IMR-90 (cell line): ENCODE results near the gene MYL2. TPM values are rescaled to one million over a fixed set of nuclear protein-coding genes. Genes with fewer than 3 reads are reported as not detected.

Experiments used
- ATAC-seq: fragments of 200-7000 bp; cut with Tn5 transposase; 2 replicates; pipeline ENCODE4 v1.9.1; 2020; ENCODE audit warnings: low read depth, mild to moderate bottlenecking, moderate library complexity
- BruUV-seq: library from RNA; stranded (reverse); fragments of 400-500 nt; replicated peaks from 2 replicates; lab custom pipeline; 2021; lab: Mats Ljungman, UMichigan
- CTCF ChIA-PET: fragments of 300-600 bp; formaldehyde crosslinking; extraction: SDS; loops from one replicate; lab custom pipeline; 2021; ENCODE audit warnings: antibody characterized with exemption; lab: Yijun Ruan, JAX
- POLR2A ChIA-PET: fragments of 300-600 bp; sonication (Branson Sonifier 250); formaldehyde crosslinking; loops from one replicate; lab custom pipeline; 2022; ENCODE audit warnings: antibody characterized with exemption; ENCODE audit not compliant: unreplicated experiment; lab: Charles Lee
- DNase-seq: peaks from one replicate; pipeline ENCODE4 v3.0.0; 2013
- H2AFZ ChIP-seq: replicated peaks from 2 replicates; pipeline ENCODE3; 2013; ENCODE audit warnings: low read length, mild to moderate bottlenecking; ENCODE audit not compliant: poor library complexity
- H2AK5ac ChIP-seq: 2 replicates; pipeline ENCODE4 v1.6.1; 2013; ENCODE audit warnings: low read depth, low read length, inconsistent platforms
- H2AK9ac ChIP-seq: replicated peaks from 2 replicates; pipeline ENCODE3; 2013; ENCODE audit warnings: mild to moderate bottlenecking, low read depth, low read length, moderate library complexity; ENCODE audit not compliant: poor library complexity
- H2BK120ac ChIP-seq: 2 replicates; pipeline ENCODE4 v1.6.1; 2013; ENCODE audit warnings: low read depth, low read length, inconsistent platforms
- H2BK15ac ChIP-seq: 3 replicates; pipeline ENCODE4 v1.6.1; 2013; ENCODE audit warnings: low read depth, low read length, inconsistent platforms
- H2BK20ac ChIP-seq: 2 replicates; pipeline ENCODE4 v1.6.1; 2013; ENCODE audit warnings: low read depth, mild to moderate bottlenecking, inconsistent platforms, low read length, moderate library complexity
- H2BK5ac ChIP-seq: 2 replicates; pipeline ENCODE4 v1.6.1; 2013; ENCODE audit warnings: mild to moderate bottlenecking, low read depth, low read length, inconsistent platforms; ENCODE audit not compliant: poor library complexity, severe bottlenecking
- H3K14ac ChIP-seq: replicated peaks from 2 replicates; pipeline ENCODE4 v1.6.1; 2013; ENCODE audit warnings: low read depth, low read length, inconsistent platforms
- H3K18ac ChIP-seq: 2 replicates; pipeline ENCODE4 v1.6.1; 2013; ENCODE audit warnings: low read depth, low read length, control low read depth
- H3K23ac ChIP-seq: 2 replicates; pipeline ENCODE4 v1.6.1; 2013; ENCODE audit warnings: low read depth, low read length, inconsistent platforms
- H3K27ac ChIP-seq: 2 replicates; pipeline ENCODE4 v1.5.1; 2013; ENCODE audit warnings: mild to moderate bottlenecking, control low read depth, low read length; ENCODE audit not compliant: insufficient read depth
- H3K27me3 ChIP-seq: 2 replicates; pipeline ENCODE4 v1.6.1; 2013; ENCODE audit warnings: low read length; ENCODE audit not compliant: control insufficient read depth, insufficient read depth
- H3K36me3 ChIP-seq: 2 replicates; pipeline ENCODE4 v1.6.1; 2013; ENCODE audit warnings: low read length, mixed read lengths; ENCODE audit not compliant: control insufficient read depth, insufficient read depth
- H3K4ac ChIP-seq: 2 replicates; pipeline ENCODE4 v1.6.1; 2013; ENCODE audit warnings: low read depth, low read length, inconsistent platforms
- H3K4me1 ChIP-seq: 2 replicates; pipeline ENCODE4 v1.6.1; 2013; ENCODE audit warnings: low read length, mixed read lengths; ENCODE audit not compliant: control insufficient read depth, insufficient read depth
- H3K4me2 ChIP-seq: 2 replicates; pipeline ENCODE4 v1.6.1; 2013; ENCODE audit warnings: low read depth, mild to moderate bottlenecking, control low read depth, low read length, moderate library complexity
- H3K4me3 ChIP-seq: 2 replicates; pipeline ENCODE4 v1.5.1; 2013; ENCODE audit warnings: low read depth, mild to moderate bottlenecking, control low read depth, low read length, moderate library complexity; ENCODE audit not compliant: insufficient read depth
- H3K56ac ChIP-seq: 2 replicates; pipeline ENCODE4 v1.6.1; 2013; ENCODE audit warnings: low read length, inconsistent platforms; ENCODE audit not compliant: insufficient read depth; ENCODE audit errors: extremely low read depth
- H3K79me1 ChIP-seq, 2 experiments: 2 replicates each; pipeline ENCODE4 v1.6.1; 2013; ENCODE audit warnings: low read length in 2 of 2, inconsistent platforms in 1 of 2, low read depth in 1 of 2
- H3K9ac ChIP-seq: 2 replicates; pipeline ENCODE4 v1.6.1; 2013; ENCODE audit warnings: low read depth, low read length, control low read depth
- H3K9me1 ChIP-seq: 2 replicates; pipeline ENCODE4 v1.6.1; 2013; ENCODE audit warnings: low read length, inconsistent platforms; ENCODE audit not compliant: insufficient read depth
- H3K9me3 ChIP-seq: 2 replicates; pipeline ENCODE4 v1.6.1; 2013; ENCODE audit warnings: low read length; ENCODE audit not compliant: control insufficient read depth, insufficient read depth
- H4K20me1 ChIP-seq: 2 replicates; pipeline ENCODE4 v1.6.1; 2013; ENCODE audit warnings: low read length, inconsistent platforms; ENCODE audit not compliant: insufficient read depth
- H4K5ac ChIP-seq: 2 replicates; pipeline ENCODE4 v1.6.1; 2013; ENCODE audit warnings: mild to moderate bottlenecking, low read depth, low read length, control low read depth
- H4K8ac ChIP-seq, 2 experiments: 2 replicates each; pipeline ENCODE4 v1.6.1; 2013; ENCODE audit warnings: low read depth in 2 of 2, low read length in 2 of 2, control low read depth in 1 of 2, inconsistent platforms in 1 of 2
- H4K91ac ChIP-seq: 2 replicates; pipeline ENCODE4 v1.6.1; 2013; ENCODE audit warnings: low read depth, low read length, inconsistent platforms; ENCODE audit not compliant: insufficient read depth
- BHLHE40 ChIP-seq: fragments of 150-350 bp; IDR thresholded peaks from 2 replicates; pipeline ENCODE4 v1.6.1; 2016; ENCODE audit warnings: mild to moderate bottlenecking, low read depth, low read length
- CEBPB ChIP-seq: IDR thresholded peaks from 2 replicates; pipeline ENCODE4 v1.6.1; 2012; ENCODE audit warnings: low read depth, low read length, improper control_type of control experiment
- ELK1 ChIP-seq: fragments of 150-350 bp; IDR thresholded peaks from 2 replicates; pipeline ENCODE4 v1.6.1; 2016; ENCODE audit warnings: low read depth, mild to moderate bottlenecking, low read length, moderate library complexity, borderline replicate concordance
- FOS ChIP-seq: fragments of 150-350 bp; IDR thresholded peaks from 2 replicates; pipeline ENCODE4 v1.6.1; 2016; ENCODE audit warnings: low read depth, low read length
- MAFK ChIP-seq: IDR thresholded peaks from 2 replicates; pipeline ENCODE4 v1.6.1; 2012; ENCODE audit warnings: low read depth, low read length, improper control_type of control experiment
- MAZ ChIP-seq: IDR thresholded peaks from 2 replicates; pipeline ENCODE4 v1.6.1; 2012; ENCODE audit warnings: low read depth, mild to moderate bottlenecking, low read length, improper control_type of control experiment, moderate library complexity, borderline replicate concordance
- MXI1 ChIP-seq: IDR thresholded peaks from 2 replicates; pipeline ENCODE4 v1.6.1; 2012; ENCODE audit warnings: low read depth, mild to moderate bottlenecking, low read length, moderate library complexity, borderline replicate concordance
- POLR2A ChIP-seq: IDR thresholded peaks from 2 replicates; pipeline ENCODE4 v1.6.1; 2012; ENCODE audit warnings: mild to moderate bottlenecking, low read depth, low read length
- RAD21 ChIP-seq: IDR thresholded peaks from 2 replicates; pipeline ENCODE4 v1.6.1; 2012; ENCODE audit warnings: low read length, improper control_type of control experiment
- RCOR1 ChIP-seq: IDR thresholded peaks from 2 replicates; pipeline ENCODE4 v1.6.1; 2012; ENCODE audit warnings: mild to moderate bottlenecking, low read length, improper control_type of control experiment; ENCODE audit not compliant: insufficient replicate concordance
- SMC3 ChIP-seq: fragments of 150-350 bp; IDR thresholded peaks from 2 replicates; pipeline ENCODE4 v1.6.1; 2016; ENCODE audit warnings: low read depth, mild to moderate bottlenecking, antibody characterized with exemption, low read length, moderate library complexity
- USF2 ChIP-seq: fragments of 150-350 bp; IDR thresholded peaks from 2 replicates; pipeline ENCODE4 v1.6.1; 2017; ENCODE audit warnings: mild to moderate bottlenecking, antibody characterized with exemption, low read length, low read depth
- WGBS, 2 experiments: methylation state at CpG; one replicate each; pipeline versions ENCODE4 v1.1.5 to v1.1.7; 2013; ENCODE audit warnings: missing lambda C conversion rate in 2 of 2; ENCODE audit not compliant: insufficient read length in 1 of 2; ENCODE audit errors: extremely low coverage in 2 of 2; 5-methylcytosine and 5-hydroxymethylcytosine counted together
- dilution Hi-C: fragments of 300-500 bp; cut with HindIII; formaldehyde crosslinking; loops from one replicate; pipeline ENCODE4 v1.14.3; 2018; ENCODE audit warnings: low sequenced_read_pairs; ENCODE audit not compliant: unreplicated experiment
- in situ Hi-C: fragments of 300-500 bp; cut with MboI; formaldehyde crosslinking; loops from 3 replicates; pipeline ENCODE4 v1.14.3; 2019; ENCODE audit warnings: low sequenced_read_pairs, inconsistent platforms, mixed read lengths
- intact Hi-C: fragments of 100-400 bp; cut with micrococcal nuclease; formaldehyde crosslinking; loops from 2 replicates; pipeline ENCODE4 v1.10.0; 2022
- polyA plus RNA-seq, 3 experiments: library from polyadenylated mRNA; depleted of rRNA; stranded (reverse); fragments of >200 nt; gene quantifications; 2 replicates each; pipeline ENCODE4 v1.2.3, GENCODE V29; 2012; ENCODE audit warnings: low replicate concordance in 1 of 3
- total RNA-seq: library from RNA; depleted of rRNA; stranded (reverse); fragments of >200 nt; gene quantifications from 2 replicates; pipeline ENCODE4 v1.2.3, GENCODE V29; 2012

The MYL2 gene
- total and polyA plus RNA-seq, 2 of the 4 experiments (the other 2 are of a cell fraction) = not detected

DNA sequence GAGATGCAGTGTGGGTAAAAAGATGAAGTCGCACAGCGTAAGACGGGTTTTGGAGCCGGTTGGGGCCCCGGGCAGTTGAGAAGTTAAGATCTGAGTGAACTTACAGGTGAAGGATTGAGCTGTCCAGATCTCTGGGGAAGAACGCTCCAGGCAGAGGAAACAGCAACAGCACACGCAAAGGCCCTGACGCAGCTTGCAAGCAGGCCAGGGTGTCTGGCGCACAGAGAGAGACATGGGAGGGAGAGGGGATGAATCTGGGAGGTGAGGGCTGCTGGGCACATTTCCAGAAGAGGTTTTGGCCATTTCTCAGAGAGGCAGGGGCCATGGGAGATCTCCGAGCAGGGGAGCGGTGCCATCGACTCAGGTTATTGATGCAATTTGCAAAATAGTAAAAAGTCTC, 31.0 kb downstream of the MYL2 start:
- no peak overlapping the region for H3K27ac ChIP-seq
- H4K20me1 ChIP-seq = no peaks in the 10 kb centered on the region
- H3K9me1 ChIP-seq = no peaks in the 10 kb centered on the region
- H3K36me3 ChIP-seq = no peaks in the 10 kb centered on the region
- H3K27me3 ChIP-seq = no peaks in the 10 kb centered on the region
- WGBS, 2 experiments = 60% methylated on average over 8 of the region's 12 CpGs; no CpG with 5 or more reads in 1 of the 2 experiments
- H3K9me3 ChIP-seq = no peaks in the 10 kb centered on the region
- no TSS peak for BruUV-seq
- POLR2A ChIA-PET = no interaction called here
- H3K14ac ChIP-seq = no peak overlapping the region
- no peak overlapping the region for H3K23ac ChIP-seq
- H2AK9ac ChIP-seq = no peak overlapping the region
- no peak overlapping the region for H2BK15ac ChIP-seq
- ATAC-seq (no peak), DNase-seq (no peak)
- dilution Hi-C loops = no loop called here
- no peak overlapping the region for H4K5ac ChIP-seq
- CTCF ChIA-PET = no interaction called here
- no peak overlapping the region for H3K56ac ChIP-seq
- H3K4me3 ChIP-seq = no peak overlapping the region
- peak overlapping the region; percentile 51 for H2AFZ ChIP-seq
- no peak for TF ChIP-seq POLR2A
- no peak for TF ChIP-seq SMC3
- TF ChIP-seq MXI1 = no peak
- no peak for TF ChIP-seq CEBPB
- TF ChIP-seq ELK1 = no peak
- TF ChIP-seq RAD21 = no peak
- no peak for TF ChIP-seq FOS
- no peak for TF ChIP-seq MAFK
- TF ChIP-seq USF2 = no peak
- TF ChIP-seq BHLHE40 = no peak
- no peak for TF ChIP-seq RCOR1
- TF ChIP-seq MAZ = no peak
- intact Hi-C loops = loop anchor here (2.0 to 5.0 kb wide), 2 partner anchors 287 to 387 kb away; partner anchors contain the start of genes RAD9B and VPS29
- no peak overlapping the region for H3K4ac ChIP-seq
- no peak overlapping the region for H2BK20ac ChIP-seq
- in situ Hi-C loops = loop anchor here (10.0 kb wide), 1 partner anchor 275 kb away; the partner anchor contains the start of gene TCTN1
- no peak overlapping the region for H3K18ac ChIP-seq
- no peak overlapping the region for H2AK5ac ChIP-seq
- H3K4me2 ChIP-seq = no peak overlapping the region
- H3K9ac ChIP-seq = no peak overlapping the region
- no peaks in the 10 kb centered on the region for H3K79me1 ChIP-seq
- no peak overlapping the region for H2BK120ac ChIP-seq
- no peaks in the 10 kb centered on the region for H3K4me1 ChIP-seq
- no peak overlapping the region for H2BK5ac ChIP-seq
- H4K91ac ChIP-seq = no peak overlapping the region
- no peak overlapping the region for H4K8ac ChIP-seq
